Lung (tissue), 12 donors: ENCODE data around the gene OLFML2A. TPM values are rescaled to one million over a fixed set of nuclear protein-coding genes. Genes with fewer than 3 reads are reported as not detected.

ENCODE experiments used
- ATAC-seq: fragments of 200-7000 bp; cut with Tn5 transposase; one replicate; pipeline ENCODE4 v1.9.1; 2020; ENCODE audit warnings: moderate number of reproducible peaks; ENCODE audit not compliant: insufficient read depth, low FRiP score
- DNase-seq, 3 donors: peaks; one replicate each; pipeline ENCODE4 v3.0.0-alpha.2; 2013 to 2017
- H3K27ac ChIP-seq, 2 donors: one replicate each; pipeline ENCODE4 v1.5.1; 2013; ENCODE audit warnings: mild to moderate bottlenecking in 2 of 2, moderate library complexity in 2 of 2, control low read depth in 1 of 2, inconsistent platforms in 1 of 2, low read depth in 1 of 2, low read length in 1 of 2
- H3K27me3 ChIP-seq, 3 donors: one replicate each; pipeline ENCODE4 v1.5.1; 2013; ENCODE audit warnings: low read length in 2 of 3; ENCODE audit not compliant: control insufficient read depth in 3 of 3, insufficient read depth in 3 of 3
- H3K36me3 ChIP-seq, 4 donors: one replicate each; pipeline ENCODE4 v1.5.1; 2013; ENCODE audit warnings: low read length in 4 of 4, mild to moderate bottlenecking in 1 of 4, moderate library complexity in 1 of 4; ENCODE audit not compliant: control insufficient read depth in 4 of 4, insufficient read depth in 4 of 4
- H3K4me1 ChIP-seq, 5 donors: one replicate each; pipeline ENCODE4 v1.5.1; 2013; ENCODE audit warnings: low read length in 5 of 5, mild to moderate bottlenecking in 2 of 5, moderate library complexity in 1 of 5; ENCODE audit not compliant: control insufficient read depth in 5 of 5, insufficient read depth in 5 of 5
- H3K4me3 ChIP-seq: one replicate; pipeline ENCODE4 v1.5.1; 2013; ENCODE audit warnings: mild to moderate bottlenecking, control low read depth, moderate library complexity
- H3K9ac ChIP-seq, 2 donors: one replicate each; pipeline ENCODE4 v1.5.1; 2013; ENCODE audit warnings: low read length in 2 of 2, control low read depth in 1 of 2; ENCODE audit not compliant: insufficient read depth in 1 of 2
- H3K9me3 ChIP-seq, 4 donors: one replicate each; pipeline ENCODE4 v1.5.1; 2013; ENCODE audit warnings: low read length in 3 of 4, mild to moderate bottlenecking in 1 of 4, moderate library complexity in 1 of 4; ENCODE audit not compliant: control insufficient read depth in 4 of 4, insufficient read depth in 3 of 4
- CTCF ChIP-seq: IDR thresholded peaks from 2 replicates; pipeline ENCODE4 v1.5.1; 2012; ENCODE audit warnings: mild to moderate bottlenecking; ENCODE audit errors: control extremely low read depth, extremely low read depth
- WGBS, 2 donors: extraction: QIAGEN DNeasy Blood & Tissue Kit; methylation state at CpG; one replicate each; pipeline ENCODE4 v1.1.7; 2013; 5-methylcytosine and 5-hydroxymethylcytosine counted together
- polyA plus RNA-seq, 2 donors: library from polyadenylated mRNA; stranded (reverse); fragments of 200-250 nt; gene quantifications; one replicate each; pipeline ENCODE4 v1.2.1, GENCODE V29; 2013
- total RNA-seq, 2 donors: library from RNA; depleted of rRNA in 1 of 2; stranded (reverse); fragments of >200 nt in 1 of 2; gene quantifications; one replicate each; pipeline ENCODE4 v1.2.1, GENCODE V29; 2014 to 2021
- donor health status: control.
- donor health status: control.
- donor health status: Bipolar disorder and iron deficiency.
- donor health status: healthy.
- donor health status: DM: yes; HTN: yes; CAD: no.

The OLFML2A gene
- total and polyA plus RNA-seq, 4 donors = 2.0 to 56.7 (median 7.5) TPM

GRCh38 chr9:124758691-124759090 is 18.2 kb upstream of the OLFML2A start:
- H3K27ac ChIP-seq = no peak overlapping the region
- no peak overlapping the region for H3K4me3 ChIP-seq
- H3K36me3 ChIP-seq = no peaks in the 10 kb centered on the region
- DNase-seq = no peak
- no peak overlapping the region for H3K9ac ChIP-seq
- no peak for ATAC-seq
- peaks cover 0 to 18% (median 10%) of the 10 kb centered on the region in 5 donors for H3K4me1 ChIP-seq
- peaks cover 0 to 23% (median 8%) of the 10 kb centered on the region in 3 donors for H3K27me3 ChIP-seq
- no peaks in the 10 kb centered on the region for H3K9me3 ChIP-seq
- TF ChIP-seq CTCF = no peak

GRCh38 chr9:124759327-124759726 is 17.6 kb upstream of the OLFML2A start:
- Histone ChIP-seq H3K4me3 (no peak overlapping the region), H3K9ac (no peak overlapping the region), H3K27ac (no peak overlapping the region), H3K9me3 (no peaks in the 10 kb centered on the region), H3K4me1 (peaks cover 0 to 18% (median 10%) of the 10 kb centered on the region in 5 donors), H3K36me3 (no peaks in the 10 kb centered on the region), H3K27me3 (peaks cover 0 to 26% (median 11%) of the 10 kb centered on the region in 3 donors)
- ATAC-seq = no peak
- TF ChIP-seq CTCF = no peak
- 81 to 97% methylated on average over 2 of the region's 2 CpGs for WGBS, 2 donors
- DNase-seq = peak in 1 of 3 donors; percentile 37

- ATAC-seq (no peak), DNase-seq (no peak)
- Histone ChIP-seq H3K4me1 (peaks cover 0 to 18% (median 10%) of the 10 kb centered on the region in 5 donors), H3K9ac (no peak overlapping the region), H3K9me3 (no peaks in the 10 kb centered on the region), H3K27me3 (peaks cover 0 to 24% (median 12%) of the 10 kb centered on the region in 3 donors), H3K36me3 (no peaks in the 10 kb centered on the region), H3K4me3 (no peak overlapping the region), H3K27ac (no peak overlapping the region)
- 88 to 98% methylated on average over 2 of the region's 2 CpGs for WGBS, 2 donors
- no peak for TF ChIP-seq CTCF
Observed at GRCh38 chr9:124760719-124761118, 16.2 kb upstream of the OLFML2A start.

GRCh38 chr9:124761196-124761595 is 15.7 kb upstream of the OLFML2A start:
- no peak for TF ChIP-seq CTCF
- H3K27me3 ChIP-seq = peaks cover 0 to 24% (median 15%) of the 10 kb centered on the region in 3 donors

More at GRCh38 chr9:124761196-124761595, 15.7 kb upstream of the OLFML2A start:
- H3K4me1 ChIP-seq = peaks cover 0 to 18% (median 10%) of the 10 kb centered on the region in 5 donors
- no peak overlapping the region for H3K4me3 ChIP-seq
- no peak overlapping the region for H3K9ac ChIP-seq
- H3K27ac ChIP-seq = no peak overlapping the region
- ATAC-seq = no peak
- no peaks in the 10 kb centered on the region for H3K9me3 ChIP-seq
- no peaks in the 10 kb centered on the region for H3K36me3 ChIP-seq
- WGBS, 2 donors = 82 to 83% methylated on average over 2 of the region's 2 CpGs
- no peak for DNase-seq
